Measurements from ENCODE around the gene CCR5AS.

The CCR5AS gene

DNA sequence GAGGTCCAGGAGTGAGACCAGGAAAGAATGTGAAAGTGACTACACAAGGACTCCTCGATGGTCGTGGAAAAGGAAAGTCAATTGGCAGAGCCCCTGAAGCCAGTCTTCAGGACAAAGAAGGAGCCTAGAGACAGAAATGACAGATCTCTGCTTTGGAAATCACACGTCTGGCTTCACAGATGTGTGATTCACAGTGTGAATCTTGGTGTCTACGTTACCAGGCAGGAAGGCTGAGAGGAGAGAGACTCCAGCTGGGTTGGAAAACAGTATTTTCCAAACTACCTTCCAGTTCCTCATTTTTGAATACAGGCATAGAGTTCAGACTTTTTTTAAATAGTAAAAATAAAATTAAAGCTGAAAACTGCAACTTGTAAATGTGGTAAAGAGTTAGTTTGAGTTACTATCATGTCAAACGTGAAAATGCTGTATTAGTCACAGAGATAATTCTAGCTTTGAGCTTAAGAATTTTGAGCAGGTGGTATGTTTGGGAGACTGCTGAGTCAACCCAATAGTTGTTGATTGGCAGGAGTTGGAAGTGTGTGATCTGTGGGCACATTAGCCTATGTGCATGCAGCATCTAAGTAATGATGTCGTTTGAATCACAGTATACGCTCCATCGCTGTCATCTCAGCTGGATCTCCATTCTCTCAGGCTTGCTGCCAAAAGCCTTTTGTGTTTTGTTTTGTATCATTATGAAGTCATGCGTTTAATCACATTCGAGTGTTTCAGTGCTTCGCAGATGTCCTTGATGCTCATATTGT lies 47.0 kb downstream of the CCR5AS start:
- TF ChIP-seq EP300 (conservative IDR thresholded peaks at IDR 0.05; ENCODE audit: poor library complexity, severe bottlenecking) (peak; percentile 13), POLR2AphosphoS5 (IDR thresholded peaks at IDR 0.05) (peak; percentile 31), SMC3 (conservative IDR thresholded peaks at IDR 0.05; ENCODE audit: poor library complexity) (no peak)
- TF ChIP-seq, protein P1, sequence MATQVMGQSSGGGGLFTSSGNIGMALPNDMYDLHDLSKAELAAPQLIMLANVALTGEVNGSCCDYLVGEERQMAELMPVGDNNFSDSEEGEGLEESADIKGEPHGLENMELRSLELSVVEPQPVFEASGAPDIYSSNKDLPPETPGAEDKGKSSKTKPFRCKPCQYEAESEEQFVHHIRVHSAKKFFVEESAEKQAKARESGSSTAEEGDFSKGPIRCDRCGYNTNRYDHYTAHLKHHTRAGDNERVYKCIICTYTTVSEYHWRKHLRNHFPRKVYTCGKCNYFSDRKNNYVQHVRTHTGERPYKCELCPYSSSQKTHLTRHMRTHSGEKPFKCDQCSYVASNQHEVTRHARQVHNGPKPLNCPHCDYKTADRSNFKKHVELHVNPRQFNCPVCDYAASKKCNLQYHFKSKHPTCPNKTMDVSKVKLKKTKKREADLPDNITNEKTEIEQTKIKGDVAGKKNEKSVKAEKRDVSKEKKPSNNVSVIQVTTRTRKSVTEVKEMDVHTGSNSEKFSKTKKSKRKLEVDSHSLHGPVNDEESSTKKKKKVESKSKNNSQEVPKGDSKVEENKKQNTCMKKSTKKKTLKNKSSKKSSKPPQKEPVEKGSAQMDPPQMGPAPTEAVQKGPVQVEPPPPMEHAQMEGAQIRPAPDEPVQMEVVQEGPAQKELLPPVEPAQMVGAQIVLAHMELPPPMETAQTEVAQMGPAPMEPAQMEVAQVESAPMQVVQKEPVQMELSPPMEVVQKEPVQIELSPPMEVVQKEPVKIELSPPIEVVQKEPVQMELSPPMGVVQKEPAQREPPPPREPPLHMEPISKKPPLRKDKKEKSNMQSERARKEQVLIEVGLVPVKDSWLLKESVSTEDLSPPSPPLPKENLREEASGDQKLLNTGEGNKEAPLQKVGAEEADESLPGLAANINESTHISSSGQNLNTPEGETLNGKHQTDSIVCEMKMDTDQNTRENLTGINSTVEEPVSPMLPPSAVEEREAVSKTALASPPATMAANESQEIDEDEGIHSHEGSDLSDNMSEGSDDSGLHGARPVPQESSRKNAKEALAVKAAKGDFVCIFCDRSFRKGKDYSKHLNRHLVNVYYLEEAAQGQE (IDR thresholded peaks at IDR 0.05; ENCODE audit: borderline replicate concordance), result peak; percentile 51
- TF ChIP-seq, protein P2, sequence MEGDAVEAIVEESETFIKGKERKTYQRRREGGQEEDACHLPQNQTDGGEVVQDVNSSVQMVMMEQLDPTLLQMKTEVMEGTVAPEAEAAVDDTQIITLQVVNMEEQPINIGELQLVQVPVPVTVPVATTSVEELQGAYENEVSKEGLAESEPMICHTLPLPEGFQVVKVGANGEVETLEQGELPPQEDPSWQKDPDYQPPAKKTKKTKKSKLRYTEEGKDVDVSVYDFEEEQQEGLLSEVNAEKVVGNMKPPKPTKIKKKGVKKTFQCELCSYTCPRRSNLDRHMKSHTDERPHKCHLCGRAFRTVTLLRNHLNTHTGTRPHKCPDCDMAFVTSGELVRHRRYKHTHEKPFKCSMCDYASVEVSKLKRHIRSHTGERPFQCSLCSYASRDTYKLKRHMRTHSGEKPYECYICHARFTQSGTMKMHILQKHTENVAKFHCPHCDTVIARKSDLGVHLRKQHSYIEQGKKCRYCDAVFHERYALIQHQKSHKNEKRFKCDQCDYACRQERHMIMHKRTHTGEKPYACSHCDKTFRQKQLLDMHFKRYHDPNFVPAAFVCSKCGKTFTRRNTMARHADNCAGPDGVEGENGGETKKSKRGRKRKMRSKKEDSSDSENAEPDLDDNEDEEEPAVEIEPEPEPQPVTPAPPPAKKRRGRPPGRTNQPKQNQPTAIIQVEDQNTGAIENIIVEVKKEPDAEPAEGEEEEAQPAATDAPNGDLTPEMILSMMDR (IDR thresholded peaks at IDR 0.05; ENCODE audit: poor library complexity, severe bottlenecking), result no peak
- H3K27me3 ChIP-seq (ENCODE audit: insufficient read depth, low read depth, low read length), result no peaks in the 10 kb centered on the region
- no peaks in the 10 kb centered on the region for H3F3A ChIP-seq (ENCODE audit: insufficient read depth, low read length, poor library complexity, severe bottlenecking)
- no peaks in the 10 kb centered on the region for H4K20me1 ChIP-seq (ENCODE audit: insufficient read depth)
- no peak overlapping the region for H3K9ac ChIP-seq (ENCODE audit: low read length)
- H3K36me3 ChIP-seq (ENCODE audit: insufficient read depth, low read length), result no peaks in the 10 kb centered on the region
- no peaks in the 10 kb centered on the region for H3K79me2 ChIP-seq (replicated peaks; ENCODE audit: insufficient read depth, low read length)
- no peak overlapping the region for H3K4me3 ChIP-seq (ENCODE audit: low read length)
- no peak overlapping the region for H2AFZ ChIP-seq (ENCODE audit: low read depth, low read length)
- H3K27ac ChIP-seq (ENCODE audit: low read length), result peak overlapping the region; percentile 17
- no peak overlapping the region for H3K4me2 ChIP-seq (ENCODE audit: low read length)
- H3K9me3 ChIP-seq (ENCODE audit: low read length), result no peaks in the 10 kb centered on the region
- no peaks in the 10 kb centered on the region for H3K9me2 ChIP-seq (ENCODE audit: insufficient read depth, low read length)

- Histone ChIP-seq H3K9me2 (ENCODE audit: insufficient read depth, low read length) (no peaks in the 10 kb centered on the region), H2AFZ (ENCODE audit: low read depth, low read length) (no peak overlapping the region), H3K27me3 (ENCODE audit: insufficient read depth, low read depth, low read length) (no peaks in the 10 kb centered on the region), H3K4me3 (ENCODE audit: low read length) (no peak overlapping the region), H3K9ac (ENCODE audit: low read length) (no peak overlapping the region), H3K4me2 (ENCODE audit: low read length) (no peak overlapping the region), H3K79me2 (replicated peaks; ENCODE audit: insufficient read depth, low read length) (no peaks in the 10 kb centered on the region), H4K20me1 (ENCODE audit: insufficient read depth) (no peaks in the 10 kb centered on the region), H3K36me3 (ENCODE audit: insufficient read depth, low read length) (no peaks in the 10 kb centered on the region), H3K9me3 (ENCODE audit: low read length) (no peaks in the 10 kb centered on the region), H3F3A (ENCODE audit: insufficient read depth, low read length, poor library complexity, severe bottlenecking) (no peaks in the 10 kb centered on the region), H3K27ac (ENCODE audit: low read length) (no peak overlapping the region)
- no peak for TF ChIP-seq EZH2 (IDR thresholded peaks at IDR 0.05; ENCODE audit: borderline replicate concordance, insufficient read depth, low read length, poor library complexity, severe bottlenecking)
- TF ChIP-seq EP300 (conservative IDR thresholded peaks at IDR 0.05; ENCODE audit: poor library complexity, severe bottlenecking), result no peak
- TF ChIP-seq RAD21 (conservative IDR thresholded peaks at IDR 0.05), result no peak
- TF ChIP-seq POLR2AphosphoS5 (IDR thresholded peaks at IDR 0.05), result no peak
- TF ChIP-seq, protein P1 (IDR thresholded peaks at IDR 0.05; ENCODE audit: borderline replicate concordance), result no peak
- no peak for TF ChIP-seq SMC3 (conservative IDR thresholded peaks at IDR 0.05; ENCODE audit: poor library complexity)
- no peak for TF ChIP-seq TAF1 (IDR thresholded peaks at IDR 0.05; ENCODE audit: low read depth)
- no peak for TF ChIP-seq MXI1 (conservative IDR thresholded peaks at IDR 0.05; ENCODE audit: poor library complexity, severe bottlenecking)
- TF ChIP-seq, protein P2 (IDR thresholded peaks at IDR 0.05; ENCODE audit: poor library complexity, severe bottlenecking), result no peak
These were observed 48.4 kb downstream of the CCR5AS start for GRCh38 chr3:46358466-46358865.
